SK-N-MC (cell line): ENCODE measurements around the gene AGAP3.

Experiments
- EZH2 ChIP-seq: fragments of 200-600 bp; sonication (generic); IDR thresholded peaks from one replicate; pipeline ENCODE4 v1.6.1; 2017; ENCODE audit warnings: antibody characterized with exemption
- FOXP2 ChIP-seq: optimal IDR thresholded peaks from 2 replicates; pipeline ENCODE3; 2011; ENCODE audit warnings: mild to moderate bottlenecking, moderate library complexity; ENCODE audit not compliant: insufficient read depth; ENCODE audit errors: extremely low read length, control extremely low read depth
- POLR2AphosphoS5 ChIP-seq: IDR thresholded peaks from 2 replicates; pipeline ENCODE4 v1.6.1; 2012; ENCODE audit warnings: mild to moderate bottlenecking, low read depth, low read length, borderline replicate concordance

DNA sequence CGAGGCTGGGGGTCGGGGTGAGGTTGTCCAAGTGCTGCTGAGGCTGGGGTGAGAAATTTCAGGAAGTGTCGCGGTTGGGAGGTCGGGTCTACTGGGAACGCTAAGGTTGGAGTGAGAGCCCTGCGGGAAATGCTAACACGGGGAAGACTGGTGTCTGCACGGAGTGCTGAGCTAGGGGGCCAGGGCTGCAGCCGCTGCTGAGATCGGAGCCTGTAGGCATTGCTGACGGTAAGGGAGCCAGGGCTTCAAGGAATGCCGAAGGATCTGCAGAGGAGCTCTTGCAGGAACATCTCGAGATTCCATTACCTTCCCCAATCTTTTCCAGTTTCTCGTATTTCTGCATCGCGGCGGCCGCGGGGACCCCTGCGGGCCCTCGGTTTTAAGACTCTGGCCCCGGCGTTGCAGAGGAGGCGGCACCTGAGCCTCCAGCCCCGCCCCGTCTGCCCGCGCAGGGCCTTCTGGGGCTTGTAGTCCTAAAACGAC lies 28.7 kb upstream of the AGAP3 start, which contains the start of gene CDK5:
- TF ChIP-seq POLR2AphosphoS5 = no peak
- no peak for TF ChIP-seq EZH2
- no peak for TF ChIP-seq FOXP2
